Glomerular visceral epithelial cell (primary cell): ENCODE data around the gene NFIX.

Experiments used
- DNase-seq: peaks from one replicate; pipeline ENCODE4 v3.0.0-alpha.2; 2016; ENCODE audit errors: extremely low spot score

The NFIX gene

DNA sequence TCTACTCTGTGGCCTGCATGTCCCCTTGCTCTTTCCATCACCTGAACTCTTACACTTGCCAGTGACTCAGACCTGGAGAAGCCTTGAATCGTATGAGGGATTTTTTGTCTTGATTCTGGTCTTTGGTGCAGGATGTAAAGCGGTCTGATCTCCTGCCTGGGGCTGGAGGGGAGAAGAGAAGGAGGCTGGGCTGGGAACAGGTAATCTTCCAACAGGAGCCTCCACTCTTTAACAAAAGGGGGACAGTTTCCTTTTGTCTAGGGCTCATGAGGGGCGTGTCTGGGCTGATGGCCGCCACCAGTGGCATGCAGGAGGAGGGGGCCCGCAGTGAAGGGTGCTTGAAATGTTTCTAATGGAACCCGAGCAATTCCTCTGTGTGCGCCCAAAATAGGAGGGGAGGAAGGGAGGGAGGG lies 24.7 kb downstream of the NFIX start:
- no peak for DNase-seq

DNA sequence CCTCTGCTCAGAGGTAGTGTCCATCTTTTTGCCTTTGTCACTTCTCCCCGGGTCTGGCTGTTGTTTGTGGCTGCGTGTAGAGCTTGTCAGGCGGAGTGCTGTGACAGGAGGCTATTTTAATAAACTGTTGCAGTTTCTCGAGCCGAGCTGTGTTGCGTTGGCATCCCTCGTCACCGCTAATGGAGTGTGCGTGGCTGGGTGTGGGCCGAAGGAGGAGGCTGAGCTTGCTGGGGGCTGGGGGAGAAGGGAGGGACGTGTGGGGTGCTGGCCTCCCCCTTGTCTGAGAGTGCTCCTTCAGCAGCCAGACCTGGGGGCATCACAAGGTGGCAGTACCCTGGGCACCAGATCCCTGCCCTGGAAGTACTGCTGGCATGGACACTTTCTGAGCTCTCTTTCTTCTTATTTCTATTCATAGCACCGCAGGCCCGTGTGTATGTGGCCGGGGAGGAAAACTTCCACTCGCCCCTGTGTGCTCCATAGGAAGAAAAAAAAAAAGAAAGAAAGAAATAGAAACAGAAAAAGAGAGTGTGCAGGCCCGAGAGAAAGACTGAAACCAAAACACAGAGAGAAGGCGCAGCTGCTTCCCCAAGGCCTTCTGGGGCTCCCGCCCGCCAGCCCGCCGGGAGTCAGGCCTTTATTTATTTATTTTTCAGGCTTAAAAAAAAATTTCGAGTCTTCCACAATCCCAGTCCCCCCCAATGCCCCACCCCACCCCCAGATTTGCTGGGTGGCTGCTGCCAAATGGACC lies 27.0 kb downstream of the NFIX start:
- DNase-seq, result no peak

DNA sequence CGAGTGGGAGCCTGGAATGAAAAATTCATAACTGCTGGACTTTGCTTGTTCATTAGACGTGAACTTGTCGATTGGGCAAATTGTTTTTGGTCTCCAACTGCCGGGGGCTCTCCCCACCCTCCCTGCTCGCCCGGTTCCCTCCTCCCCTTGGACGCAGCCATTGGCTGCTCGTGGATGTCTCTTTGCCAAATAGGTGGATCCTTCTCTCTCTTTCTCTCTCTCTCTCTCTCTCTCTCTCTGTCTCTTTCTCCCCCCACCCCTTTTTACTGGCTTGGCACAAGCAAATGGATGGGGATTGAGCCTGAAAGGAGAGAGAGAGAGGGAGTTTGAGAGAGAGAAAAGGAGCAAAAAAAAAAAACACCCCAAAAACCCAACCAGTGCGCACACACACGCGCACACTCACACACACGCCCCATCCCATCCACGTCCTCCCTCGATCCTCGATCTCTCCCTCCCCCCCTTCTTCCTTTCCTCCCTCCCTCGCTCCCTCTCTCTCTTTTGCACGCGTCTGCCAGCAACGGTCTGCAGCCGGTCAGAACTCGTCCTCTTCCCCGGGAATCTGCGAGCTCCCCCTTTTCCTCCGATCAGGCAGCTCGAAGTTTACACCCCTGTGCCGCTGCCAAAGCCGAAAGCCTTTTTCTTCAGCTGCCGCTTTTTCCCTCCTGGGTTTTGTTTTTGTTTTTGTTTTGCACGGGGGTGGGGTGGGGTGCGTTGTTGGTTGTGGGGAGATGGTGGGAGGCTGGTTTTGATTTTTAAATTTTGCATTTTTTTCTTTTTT lies 27.8 kb downstream of the NFIX start:
- DNase-seq, result peak; percentile 60

DNA sequence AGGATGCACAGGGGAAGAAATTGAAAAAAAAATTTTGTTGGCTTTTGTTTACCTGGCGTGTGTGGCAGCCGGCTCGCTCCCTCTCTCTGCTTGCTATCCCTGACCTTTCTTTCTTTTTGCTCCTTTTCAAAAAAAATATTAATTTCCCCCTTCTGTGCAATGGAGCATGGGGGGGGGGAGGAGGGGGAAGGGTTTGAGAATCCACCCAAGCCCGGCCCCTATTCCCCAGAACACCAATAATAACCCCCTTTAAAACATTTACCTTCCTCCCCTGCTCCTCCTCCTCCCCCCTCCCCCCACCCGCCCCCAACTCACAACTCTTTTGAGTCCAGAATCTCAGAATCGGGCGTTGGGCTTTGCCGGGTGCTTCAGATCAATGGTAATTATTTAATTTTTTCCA lies 28.4 kb downstream of the NFIX start:
- DNase-seq, result no peak

DNA sequence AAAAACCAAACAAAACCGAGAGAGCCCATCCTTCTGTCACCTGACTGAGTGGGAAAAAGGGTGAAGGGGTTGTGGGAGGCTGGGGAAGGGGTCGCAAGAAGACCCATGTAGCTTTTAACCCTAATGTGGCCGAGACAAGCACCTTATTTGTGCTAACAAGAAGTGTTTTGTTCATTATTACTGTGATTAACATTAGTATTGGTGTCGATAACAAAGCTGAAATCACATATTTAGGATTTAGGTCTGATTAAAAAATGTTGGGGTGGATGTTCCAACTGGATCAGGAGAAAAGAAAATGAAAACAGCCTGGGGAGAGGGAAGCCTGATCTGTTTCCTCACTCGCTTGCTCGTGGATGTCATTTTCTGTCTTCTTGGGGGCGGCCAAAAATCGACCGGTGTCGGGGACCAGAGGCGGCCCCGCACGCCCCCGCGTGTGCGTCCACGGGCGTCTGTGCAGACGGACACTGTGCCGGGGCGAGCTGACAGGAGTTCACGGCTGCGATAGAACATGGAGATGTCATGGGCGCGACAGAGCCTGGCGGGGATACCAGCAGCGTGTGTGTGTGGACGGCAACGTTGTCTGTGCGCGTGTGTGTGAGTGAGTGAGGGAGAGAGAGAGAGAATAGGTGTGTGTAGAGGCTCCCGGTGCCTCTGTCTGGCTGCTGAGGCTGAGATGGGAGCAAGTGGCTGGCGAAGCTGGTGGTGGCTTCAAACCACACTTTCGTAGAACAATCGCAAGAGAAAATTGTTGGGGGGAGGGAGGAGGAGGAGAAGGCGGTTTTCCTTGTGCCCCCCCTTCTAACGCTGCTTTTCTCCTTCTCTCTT lies 29.1 kb downstream of the NFIX start:
- no peak for DNase-seq

DNA sequence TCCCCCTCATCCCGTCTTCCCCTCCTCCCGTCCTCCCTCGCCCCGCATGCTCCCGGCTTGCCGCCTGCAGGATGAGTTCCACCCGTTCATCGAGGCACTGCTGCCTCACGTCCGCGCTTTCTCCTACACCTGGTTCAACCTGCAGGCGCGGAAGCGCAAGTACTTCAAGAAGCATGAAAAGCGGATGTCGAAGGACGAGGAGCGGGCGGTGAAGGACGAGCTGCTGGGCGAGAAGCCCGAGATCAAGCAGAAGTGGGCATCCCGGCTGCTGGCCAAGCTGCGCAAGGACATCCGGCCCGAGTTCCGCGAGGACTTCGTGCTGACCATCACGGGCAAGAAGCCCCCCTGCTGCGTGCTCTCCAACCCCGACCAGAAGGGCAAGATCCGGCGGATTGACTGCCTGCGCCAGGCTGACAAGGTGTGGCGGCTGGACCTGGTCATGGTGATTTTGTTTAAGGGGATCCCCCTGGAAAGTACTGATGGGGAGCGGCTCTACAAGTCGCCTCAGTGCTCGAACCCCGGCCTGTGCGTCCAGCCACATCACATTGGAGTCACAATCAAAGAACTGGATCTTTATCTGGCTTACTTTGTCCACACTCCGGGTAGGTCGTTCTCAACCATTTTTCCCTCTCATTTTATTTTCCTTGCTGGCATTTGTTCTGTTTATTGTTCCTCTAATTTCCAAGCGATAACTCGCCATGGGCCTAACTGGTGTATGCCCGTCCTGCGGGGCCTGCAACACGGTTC lies 29.8 kb downstream of the NFIX start:
- DNase-seq, result no peak

DNA sequence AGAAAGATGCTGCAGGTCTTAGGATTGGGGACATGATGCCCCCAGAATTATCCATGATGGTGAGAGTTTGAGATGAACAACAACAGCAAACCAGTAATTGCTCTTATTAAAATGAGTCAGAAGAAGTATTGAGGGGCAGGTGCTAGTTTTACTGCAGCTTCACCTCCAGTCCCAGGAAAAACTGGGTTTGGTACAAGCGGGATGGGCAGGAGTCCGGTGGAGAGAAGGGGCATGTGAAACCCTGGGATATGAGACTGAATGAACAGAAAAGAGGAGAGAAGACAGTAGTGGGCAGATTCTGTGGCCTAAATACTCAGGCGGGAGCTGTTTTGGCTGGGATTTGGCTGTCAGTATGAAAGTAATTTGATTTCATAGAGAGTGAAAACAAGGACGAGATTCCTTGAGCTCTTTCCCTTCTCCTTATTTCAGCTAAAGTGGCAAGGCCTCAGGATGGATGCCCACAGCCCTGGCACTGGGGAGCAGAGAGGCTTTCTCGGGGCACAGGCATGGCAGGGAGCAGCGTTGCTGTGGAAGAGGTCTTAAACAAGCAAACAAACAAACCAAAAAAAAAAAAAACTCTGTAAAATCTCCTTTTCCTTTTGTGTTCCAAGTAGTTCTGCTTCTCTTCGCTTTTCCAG lies 30.7 kb downstream of the NFIX start:
- DNase-seq, result no peak

DNA sequence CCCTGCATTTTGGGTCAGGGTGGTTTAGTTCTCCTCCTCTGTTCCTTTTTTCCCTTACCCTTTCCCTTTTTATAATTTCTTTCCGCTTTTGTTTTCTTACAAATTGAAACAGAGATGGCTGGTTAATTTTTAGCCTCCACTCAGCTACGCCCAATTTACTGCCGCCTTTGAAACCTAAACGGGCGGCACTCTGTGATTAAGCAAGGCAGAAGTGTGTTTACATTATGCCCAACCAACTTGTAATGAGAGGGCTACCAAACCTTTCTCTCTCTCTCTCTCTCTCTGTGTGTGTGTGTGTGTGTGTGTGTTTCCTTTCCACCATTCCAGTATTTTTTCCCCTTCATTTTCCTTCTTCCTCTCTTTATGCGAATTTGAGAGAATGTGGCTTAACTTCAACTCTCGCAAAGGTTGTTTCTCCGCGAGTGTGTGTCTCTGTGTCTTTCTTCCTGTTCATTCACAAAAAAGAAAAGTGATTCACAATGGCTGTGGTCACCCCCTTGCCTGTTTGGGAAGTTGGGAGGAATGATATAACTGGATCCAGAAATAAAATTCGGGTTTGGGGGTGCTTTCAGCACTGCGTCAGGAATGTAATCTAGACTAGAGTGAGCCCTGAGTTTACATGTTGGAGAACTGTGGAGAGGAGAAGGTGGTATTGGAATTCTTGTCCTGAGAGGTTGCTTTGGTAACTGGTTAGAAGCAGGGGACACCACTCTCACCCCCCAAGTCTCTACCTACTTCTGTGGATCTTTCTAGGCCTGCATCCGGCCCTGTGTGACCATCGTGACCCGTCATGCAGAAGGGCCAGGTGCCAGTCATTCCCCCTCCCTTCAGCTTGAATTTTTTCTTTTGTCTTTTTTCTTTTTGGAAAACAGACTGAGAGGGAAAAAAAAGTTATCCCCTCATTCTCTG lies 31.4 kb downstream of the NFIX start:
- peak; percentile 65 for DNase-seq

DNA sequence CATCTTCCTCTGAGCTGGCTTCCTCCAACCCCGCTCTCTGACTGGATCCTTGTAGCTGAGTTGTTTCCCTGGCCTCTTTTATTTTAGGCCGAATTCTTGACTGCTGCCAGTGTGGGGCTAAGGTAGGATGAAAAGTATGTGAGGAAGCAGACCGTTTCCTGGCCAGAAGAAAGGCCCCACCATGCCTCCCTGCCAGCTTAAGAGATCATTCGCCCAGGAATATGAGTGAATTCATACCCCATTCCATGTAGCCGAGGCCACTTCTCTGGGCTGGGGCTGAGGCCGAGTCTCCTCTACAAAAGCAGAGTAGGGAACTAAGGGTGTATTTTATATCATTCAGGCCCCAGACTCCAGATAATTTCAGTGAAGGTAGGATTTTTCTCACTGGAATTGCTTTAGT lies 32.3 kb downstream of the NFIX start:
- no peak for DNase-seq

DNA sequence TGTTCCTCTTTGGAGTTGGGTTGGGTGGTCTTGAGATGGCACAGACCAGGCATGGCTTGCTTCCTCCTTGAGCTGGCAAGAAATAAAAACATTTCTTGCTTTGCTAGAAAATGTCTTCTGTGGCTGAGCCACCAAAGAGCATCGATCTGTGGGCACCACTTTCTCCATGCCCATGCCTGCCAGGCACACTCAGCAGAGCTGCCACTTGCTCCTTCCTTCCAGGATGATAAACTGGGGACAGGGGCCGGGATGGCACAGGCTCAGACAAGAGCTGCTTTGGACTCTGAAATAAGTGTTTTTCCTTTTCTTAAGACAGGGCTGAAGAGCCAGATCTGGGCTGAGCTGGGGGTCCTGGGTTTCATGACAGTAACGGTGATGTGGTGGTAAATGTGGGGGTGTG lies 32.8 kb downstream of the NFIX start:
- no peak for DNase-seq

DNA sequence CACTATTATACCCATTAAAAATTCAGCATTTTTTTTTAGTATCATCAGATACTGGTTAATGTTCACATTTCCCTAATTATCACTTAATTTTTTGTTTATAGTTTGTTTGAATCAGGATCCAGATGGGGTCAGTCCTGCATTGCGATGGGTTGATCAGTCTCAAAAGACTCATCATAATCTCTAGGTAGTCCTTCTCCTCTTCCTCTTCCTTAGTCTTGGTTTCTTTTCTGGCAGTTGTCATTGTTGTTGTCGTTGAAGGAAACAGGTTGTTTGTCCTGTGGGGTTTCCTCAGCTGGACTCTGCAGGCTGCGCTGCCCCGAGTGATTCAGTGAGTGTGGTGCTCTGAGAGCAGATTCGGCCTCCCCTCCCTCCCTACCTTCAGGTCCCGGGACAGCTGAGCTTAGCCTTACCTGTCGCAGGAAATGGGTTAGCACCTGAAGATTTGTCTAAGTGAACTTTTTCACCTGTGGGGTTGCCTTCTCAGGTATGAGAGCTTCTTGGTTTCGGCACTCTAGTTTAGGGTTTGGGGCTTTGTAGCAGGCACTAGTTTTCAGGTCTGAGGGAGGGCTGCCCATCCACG lies 34.1 kb downstream of the NFIX start:
- no peak for DNase-seq

DNA sequence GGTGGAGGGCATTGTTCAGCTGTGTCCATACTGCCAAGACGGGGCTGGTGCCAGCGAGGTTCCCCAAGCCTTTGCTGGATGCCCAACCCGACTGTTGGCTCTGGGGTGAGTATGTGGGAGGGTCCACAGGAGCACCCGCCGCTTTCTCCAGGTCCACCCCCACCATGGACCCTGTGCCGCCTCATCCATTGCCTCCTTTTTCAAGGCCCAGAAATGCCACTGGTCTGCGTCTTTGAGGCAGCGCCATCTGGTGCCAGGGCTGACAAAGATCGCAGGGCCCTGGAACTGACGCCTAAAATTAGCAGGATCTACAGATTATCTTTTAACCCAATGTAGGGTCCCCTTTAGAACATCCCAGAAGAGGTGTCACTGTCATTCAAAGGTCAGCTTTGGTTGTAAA lies 34.6 kb downstream of the NFIX start:
- no peak for DNase-seq

DNA sequence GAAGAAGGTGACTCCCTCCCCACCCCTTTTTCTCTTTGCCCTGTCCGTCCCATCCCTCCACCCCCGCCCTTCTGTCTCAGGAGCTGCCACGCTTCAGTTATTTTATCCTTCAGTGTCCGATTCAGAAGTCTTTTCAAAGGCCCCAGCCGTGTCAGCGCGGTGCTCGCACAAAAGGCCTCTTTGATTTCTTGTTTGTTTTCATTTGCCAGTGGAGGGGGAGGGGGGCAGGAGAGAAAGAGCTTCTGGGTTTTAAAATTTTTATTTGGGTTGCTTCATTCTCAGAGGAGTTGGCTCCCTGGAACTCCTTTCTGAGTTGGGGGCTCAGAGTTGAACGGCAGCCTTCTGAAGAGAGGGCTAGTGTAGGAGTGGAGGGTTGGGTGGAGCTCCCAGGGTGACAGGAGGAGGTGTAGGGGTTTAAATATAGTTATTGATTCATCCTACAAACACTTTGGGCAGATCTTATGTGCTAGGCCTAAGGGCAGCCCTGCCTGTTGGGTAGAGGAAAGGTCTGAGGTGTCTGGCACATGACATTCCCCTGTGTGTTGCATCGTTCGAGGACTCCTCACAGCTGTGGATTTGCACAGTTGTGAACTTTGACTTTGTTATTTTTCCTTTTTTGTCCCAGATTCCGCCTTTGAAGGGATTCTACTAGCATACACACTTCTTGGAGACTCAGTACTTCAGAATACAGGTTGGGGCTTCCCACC lies 36.8 kb downstream of the NFIX start:
- DNase-seq, result peak; percentile 58

DNA sequence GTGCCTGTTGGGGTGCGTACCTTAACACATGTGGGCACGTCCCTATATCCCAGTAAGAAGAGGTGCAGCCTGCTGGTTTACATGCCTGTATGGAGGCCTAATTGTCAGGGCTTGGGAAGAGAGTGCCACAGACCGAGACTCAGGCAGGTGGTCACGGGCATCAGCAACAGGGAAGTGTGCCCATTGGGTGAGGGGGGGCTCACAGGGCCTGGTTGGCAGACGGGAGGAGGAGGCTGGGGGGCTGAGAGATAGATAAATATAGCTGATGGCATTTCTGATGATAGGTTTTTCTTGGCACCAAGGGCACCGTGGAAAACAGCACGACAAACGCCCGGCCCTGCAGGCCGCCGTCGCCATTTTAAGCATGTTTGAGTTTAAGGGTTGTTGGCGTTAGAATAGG lies 37.6 kb downstream of the NFIX start:
- DNase-seq, result no peak

DNA sequence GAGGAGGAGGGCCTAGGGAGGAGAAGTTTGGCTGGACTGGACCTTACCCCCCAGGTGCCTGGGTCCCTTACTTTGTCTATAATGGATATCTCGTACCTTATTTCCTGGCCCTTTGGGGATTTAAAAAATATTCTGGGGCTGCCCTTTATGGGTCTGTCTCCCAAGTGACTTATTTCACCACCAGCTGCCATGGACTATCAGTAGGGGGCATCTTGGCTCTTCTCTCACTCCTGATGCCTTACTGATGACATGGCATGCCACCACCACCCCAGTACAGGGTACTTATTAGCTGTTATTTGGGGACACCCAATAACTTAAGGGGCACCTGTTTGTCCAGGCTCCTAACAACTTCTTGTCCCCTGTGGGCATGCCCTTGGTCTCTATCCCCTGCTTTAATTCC lies 38.0 kb downstream of the NFIX start:
- DNase-seq, result no peak

DNA sequence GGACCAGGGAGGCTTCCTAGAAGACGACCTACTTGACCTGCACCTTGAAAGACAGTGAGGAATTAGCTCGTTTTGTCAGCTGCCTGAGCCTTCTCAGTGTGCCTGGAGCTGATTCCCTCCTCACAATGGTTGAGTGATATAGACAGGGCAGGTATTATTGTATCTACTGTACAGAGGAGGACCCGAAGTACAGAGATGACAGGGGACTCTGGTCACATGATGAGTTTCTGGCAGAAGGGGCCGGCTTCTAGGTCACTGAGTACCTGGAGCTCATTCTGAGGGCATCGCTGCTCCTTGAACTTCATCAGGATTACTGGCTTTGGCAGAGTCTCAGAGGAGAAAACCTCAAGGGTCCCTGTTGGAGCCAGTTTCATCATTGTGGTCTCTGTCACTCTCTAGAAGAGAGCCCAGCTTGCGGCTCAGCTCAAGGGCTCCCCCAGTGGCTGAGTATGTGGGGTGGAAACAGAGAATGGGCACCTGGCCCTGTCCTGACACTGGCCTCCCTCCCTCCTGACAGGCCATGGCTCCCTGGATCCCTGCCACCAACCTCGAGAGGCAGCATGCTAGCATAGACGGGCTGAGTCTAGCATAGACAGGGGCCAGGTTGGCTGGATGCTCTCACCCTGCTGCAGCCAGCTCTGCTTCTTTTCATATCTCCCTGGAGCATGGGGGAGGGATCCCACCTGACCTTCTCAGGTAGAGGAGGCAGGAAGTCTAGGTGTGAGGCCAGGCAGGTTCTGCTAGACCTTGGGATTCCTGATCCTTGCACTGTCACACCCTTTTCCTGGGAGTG lies 38.7 kb downstream of the NFIX start:
- peak; percentile 69 for DNase-seq

DNA sequence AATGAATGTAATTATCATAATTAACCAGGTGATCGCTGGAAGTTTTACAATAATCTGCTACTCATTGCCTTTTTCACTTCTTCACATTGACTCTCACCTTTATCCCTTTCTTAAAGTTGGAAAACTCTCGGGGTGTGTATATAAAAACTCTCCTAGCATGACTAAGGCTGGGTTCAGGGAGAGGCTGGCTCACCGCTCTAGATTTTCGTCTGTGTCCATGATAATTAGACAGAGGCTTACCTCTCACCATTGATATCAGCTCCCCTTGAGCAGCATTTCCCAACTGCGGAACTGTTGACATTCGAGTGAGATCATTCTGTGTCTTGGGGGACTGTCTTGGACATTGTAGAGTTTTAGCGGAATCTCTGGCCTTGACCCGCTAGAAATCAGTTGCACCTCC lies 39.4 kb downstream of the NFIX start:
- no peak for DNase-seq

DNA sequence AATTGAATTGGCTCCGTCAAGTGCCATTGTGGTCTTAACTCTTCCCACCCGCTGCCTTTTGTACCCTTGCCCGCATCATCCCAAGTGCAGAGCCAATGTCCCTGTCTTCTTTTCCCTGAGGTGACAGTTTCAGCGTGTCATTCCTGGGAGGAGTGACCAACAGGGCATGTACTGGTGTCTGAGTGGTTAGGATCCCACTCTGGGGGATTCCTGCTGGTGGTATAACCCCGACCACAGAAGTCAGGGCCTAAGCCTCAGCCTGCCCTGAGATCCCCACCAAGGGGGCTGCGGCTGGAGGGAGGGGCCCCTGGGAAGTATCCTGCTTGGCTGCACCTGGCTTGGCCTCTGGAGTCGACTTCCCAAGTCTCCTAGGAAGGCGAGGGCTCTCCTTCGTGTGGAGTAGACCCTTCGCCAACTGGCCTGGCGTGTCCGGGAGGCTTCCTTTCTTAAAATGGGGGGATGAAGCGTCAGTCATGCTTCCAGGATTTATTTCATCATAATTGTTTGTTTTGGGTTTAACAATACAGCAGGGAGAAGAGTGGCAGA lies 40.6 kb downstream of the NFIX start:
- DNase-seq, result no peak
